ENCODE measurements around the gene TMEM151A. TPM values are rescaled to one million over a fixed set of nuclear protein-coding genes. Genes with fewer than 3 reads are reported as not detected.

Gene TMEM151A
- total RNA-seq, 1 donor from 2014 or later: not detected

DNA sequence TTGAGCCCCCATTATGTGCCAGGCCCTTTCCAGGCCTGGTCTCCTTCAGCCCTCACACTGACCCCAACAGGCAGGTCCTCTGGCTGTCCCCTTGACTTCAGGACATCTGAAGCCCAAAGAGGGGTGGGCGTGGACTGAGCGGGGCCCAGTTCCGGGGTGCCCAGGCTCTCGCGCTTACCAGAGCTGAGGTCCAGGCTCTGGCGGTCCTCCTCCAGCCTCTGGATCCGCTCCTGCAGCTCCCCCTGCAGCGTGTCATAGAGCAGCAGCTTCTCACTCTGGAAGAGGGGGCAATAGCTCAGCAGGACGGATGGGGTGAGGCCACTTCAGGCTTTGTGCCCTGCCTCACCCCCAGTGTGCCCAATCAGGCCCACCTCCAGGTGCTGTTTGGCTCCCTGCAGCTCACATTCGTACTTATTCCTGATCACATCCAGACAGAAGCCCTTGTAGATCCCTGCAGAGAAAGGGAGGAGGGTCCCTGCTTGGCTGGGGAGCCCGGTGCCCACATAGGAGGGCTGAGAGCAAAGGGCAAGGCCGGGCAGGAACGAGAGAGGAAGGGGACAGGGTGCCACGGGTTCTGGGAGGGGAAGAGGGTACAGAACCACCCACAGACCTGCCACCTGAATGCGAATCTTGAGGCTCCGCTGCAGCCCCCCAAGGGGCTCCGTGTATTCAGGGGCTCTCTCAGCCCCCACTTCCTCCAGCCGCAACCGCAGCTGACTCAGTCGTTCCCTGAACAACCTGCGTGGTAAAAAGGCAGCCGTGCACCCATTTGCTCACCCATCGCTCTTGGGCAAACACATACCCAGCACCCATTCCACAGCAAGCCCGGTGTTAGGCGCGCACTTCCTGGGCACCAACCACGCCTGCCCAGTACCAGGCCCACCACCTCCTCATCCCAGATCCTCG is 49.2 kb downstream of the TMEM151A start:
- Histone ChIP-seq H3K36me3 (no peaks in the 10 kb centered on the region), H3K27me3 (no peaks in the 10 kb centered on the region), H3K79me2 (ENCODE audit: low read depth) (peaks cover 23% of the 10 kb centered on the region), H4K20me1 (ENCODE audit: low read depth) (peaks cover 18% of the 10 kb centered on the region), H3K4me1 (peaks cover 23% of the 10 kb centered on the region), H3K9ac (no peak overlapping the region), H3F3A (ENCODE audit: low read depth) (peaks cover 35% of the 10 kb centered on the region), H2AFZ (replicated peaks) (no peak overlapping the region), H3K4me3 (no peak overlapping the region), H3K4me2 (no peak overlapping the region), H3K9me3 (ENCODE audit: low read depth) (no peaks in the 10 kb centered on the region), H3K27ac (no peak overlapping the region)
- no peak overlapping the region for H3K27ac Mint-ChIP-seq
- TF ChIP-seq EZH2 (IDR thresholded peaks at IDR 0.05): no peak
- TF ChIP-seq, protein P1, sequence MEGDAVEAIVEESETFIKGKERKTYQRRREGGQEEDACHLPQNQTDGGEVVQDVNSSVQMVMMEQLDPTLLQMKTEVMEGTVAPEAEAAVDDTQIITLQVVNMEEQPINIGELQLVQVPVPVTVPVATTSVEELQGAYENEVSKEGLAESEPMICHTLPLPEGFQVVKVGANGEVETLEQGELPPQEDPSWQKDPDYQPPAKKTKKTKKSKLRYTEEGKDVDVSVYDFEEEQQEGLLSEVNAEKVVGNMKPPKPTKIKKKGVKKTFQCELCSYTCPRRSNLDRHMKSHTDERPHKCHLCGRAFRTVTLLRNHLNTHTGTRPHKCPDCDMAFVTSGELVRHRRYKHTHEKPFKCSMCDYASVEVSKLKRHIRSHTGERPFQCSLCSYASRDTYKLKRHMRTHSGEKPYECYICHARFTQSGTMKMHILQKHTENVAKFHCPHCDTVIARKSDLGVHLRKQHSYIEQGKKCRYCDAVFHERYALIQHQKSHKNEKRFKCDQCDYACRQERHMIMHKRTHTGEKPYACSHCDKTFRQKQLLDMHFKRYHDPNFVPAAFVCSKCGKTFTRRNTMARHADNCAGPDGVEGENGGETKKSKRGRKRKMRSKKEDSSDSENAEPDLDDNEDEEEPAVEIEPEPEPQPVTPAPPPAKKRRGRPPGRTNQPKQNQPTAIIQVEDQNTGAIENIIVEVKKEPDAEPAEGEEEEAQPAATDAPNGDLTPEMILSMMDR (IDR thresholded peaks at IDR 0.05): no peak
- TF ChIP-seq EZH2phosphoT487 (IDR thresholded peaks at IDR 0.05): no peak
- no peak for DNase-seq (ENCODE audit: low spot score)
- no peak overlapping the region for H3K4me3 Mint-ChIP-seq
- peaks cover 10% of the 10 kb centered on the region for H3K27me3 Mint-ChIP-seq (ENCODE audit: insufficient read depth, low read depth)
- H3K9me3 Mint-ChIP-seq: no peaks in the 10 kb centered on the region
- H3K4me1 Mint-ChIP-seq: peaks cover 43% of the 10 kb centered on the region
- H3K36me3 Mint-ChIP-seq: no peaks in the 10 kb centered on the region

DNA sequence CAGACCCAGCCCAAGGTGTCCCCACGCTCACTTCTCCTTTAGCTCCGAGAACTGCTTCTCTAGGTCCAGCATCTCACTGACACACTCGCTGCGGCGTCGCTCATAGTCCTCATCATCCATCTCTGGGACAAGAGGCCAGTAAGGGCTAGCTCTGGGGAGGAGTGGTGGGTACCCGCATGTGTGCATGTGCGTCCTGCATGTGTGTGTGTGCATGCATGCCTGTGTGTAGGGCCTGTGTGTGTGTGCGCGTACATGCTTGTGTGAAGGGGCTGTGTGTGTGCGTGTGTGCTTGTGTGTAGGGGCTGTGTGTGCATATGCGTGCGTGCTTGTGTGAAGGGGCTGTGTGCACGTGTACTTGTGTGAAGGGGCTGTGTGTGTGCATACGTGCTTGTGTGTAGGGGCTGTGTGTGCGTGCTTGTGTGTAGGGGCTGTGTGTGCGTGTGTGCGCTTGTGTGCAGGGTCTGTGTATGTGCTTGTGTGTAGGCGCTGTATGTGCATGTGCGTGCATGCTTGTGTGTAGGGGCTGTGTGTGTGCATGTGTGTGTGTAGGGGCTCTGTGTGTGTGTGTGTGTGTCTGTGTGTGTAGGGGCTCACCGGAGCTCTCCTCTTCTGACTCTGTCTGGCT is 49.9 kb downstream of the TMEM151A start:
- Histone ChIP-seq H2AFZ (replicated peaks) (no peak overlapping the region), H3K27me3 (no peaks in the 10 kb centered on the region), H3K4me3 (no peak overlapping the region), H3K4me1 (peaks cover 24% of the 10 kb centered on the region), H3K9me3 (ENCODE audit: low read depth) (no peaks in the 10 kb centered on the region), H3K36me3 (no peaks in the 10 kb centered on the region), H3K4me2 (no peak overlapping the region), H3K27ac (no peak overlapping the region), H4K20me1 (ENCODE audit: low read depth) (peaks cover 18% of the 10 kb centered on the region), H3K79me2 (ENCODE audit: low read depth) (peaks cover 30% of the 10 kb centered on the region), H3F3A (ENCODE audit: low read depth) (peaks cover 41% of the 10 kb centered on the region), H3K9ac (no peak overlapping the region)
- peak overlapping the region; percentile 38 for H3K4me3 Mint-ChIP-seq
- no peak for DNase-seq (ENCODE audit: low spot score)
- H3K27ac Mint-ChIP-seq: no peak overlapping the region
- TF ChIP-seq EZH2phosphoT487 (IDR thresholded peaks at IDR 0.05) (no peak), EZH2 (IDR thresholded peaks at IDR 0.05) (no peak)
- TF ChIP-seq, protein P1 (IDR thresholded peaks at IDR 0.05): no peak
- H3K27me3 Mint-ChIP-seq (ENCODE audit: insufficient read depth, low read depth): peaks cover 11% of the 10 kb centered on the region
- H3K36me3 Mint-ChIP-seq: no peaks in the 10 kb centered on the region
- H3K9me3 Mint-ChIP-seq: no peaks in the 10 kb centered on the region
- peaks cover 45% of the 10 kb centered on the region for H3K4me1 Mint-ChIP-seq

DNA sequence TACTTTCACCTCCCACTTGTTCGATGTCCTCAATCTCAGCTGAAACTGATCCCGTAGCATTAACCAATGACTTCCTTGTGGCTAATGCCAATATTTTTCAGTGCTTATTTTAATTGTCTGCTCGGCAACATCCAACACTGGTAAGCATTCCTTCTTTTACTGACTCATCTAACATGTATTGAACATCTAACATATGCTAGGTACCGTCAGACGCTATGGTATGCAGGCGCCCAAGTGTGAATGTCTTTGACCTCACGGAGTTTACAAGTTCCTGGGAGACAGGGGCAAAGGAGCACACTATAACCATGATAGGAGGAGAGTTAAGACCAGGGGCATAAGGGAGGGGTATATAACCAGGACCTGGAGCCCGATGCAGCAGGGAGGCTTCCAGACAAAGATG is 51.5 kb downstream of the TMEM151A start:
- H3K79me2 ChIP-seq (ENCODE audit: low read depth): peaks cover 35% of the 10 kb centered on the region
- no peak overlapping the region for H3K4me2 ChIP-seq
- H3K27ac ChIP-seq: no peak overlapping the region
- no peaks in the 10 kb centered on the region for H3K36me3 ChIP-seq
- no peak for TF ChIP-seq EZH2 (IDR thresholded peaks at IDR 0.05)
- H3K27me3 Mint-ChIP-seq (ENCODE audit: insufficient read depth, low read depth): peaks cover 13% of the 10 kb centered on the region
- H2AFZ ChIP-seq (replicated peaks): no peak overlapping the region
- no peak for DNase-seq (ENCODE audit: low spot score)
- H3K36me3 Mint-ChIP-seq: peaks cover 4% of the 10 kb centered on the region
- H3K9me3 ChIP-seq (ENCODE audit: low read depth): no peaks in the 10 kb centered on the region
- H3K9ac ChIP-seq: no peak overlapping the region
- peaks cover 43% of the 10 kb centered on the region for H3F3A ChIP-seq (ENCODE audit: low read depth)
- peaks cover 36% of the 10 kb centered on the region for H3K4me1 Mint-ChIP-seq
- H3K9me3 Mint-ChIP-seq: peaks cover 4% of the 10 kb centered on the region
- H3K4me3 ChIP-seq: no peak overlapping the region
- H3K27me3 ChIP-seq: no peaks in the 10 kb centered on the region
- H3K27ac Mint-ChIP-seq: no peak overlapping the region
- peaks cover 13% of the 10 kb centered on the region for H4K20me1 ChIP-seq (ENCODE audit: low read depth)
- H3K4me1 ChIP-seq: peaks cover 26% of the 10 kb centered on the region
- H3K4me3 Mint-ChIP-seq: peak overlapping the region; percentile 96

Measured in neural progenitor cell (in vitro differentiated cells).